Parathyroid adenoma (tissue), 2 donors: ENCODE measurements around the gene XPO5.
"Not testable (repeated sequence)": the region's sequence is repeated elsewhere in the genome, so short reads cannot be mapped to it uniquely, and the experiment has no call there.

Experiments used
- H2AFZ ChIP-seq: fragments of 300-600 bp; sonication (generic); one replicate; pipeline ENCODE4 v1.7.0; 2017; ENCODE audit warnings: antibody characterized with exemption, mild to moderate bottlenecking
- H3K27ac ChIP-seq: fragments of 300-600 bp; sonication (generic); one replicate; pipeline ENCODE4 v1.7.0; 2017
- H3K27me3 ChIP-seq: fragments of 300-600 bp; sonication (generic); one replicate; pipeline ENCODE4 v1.7.0; 2017; ENCODE audit warnings: low read length; ENCODE audit not compliant: control insufficient read depth, insufficient read depth
- H3K36me3 ChIP-seq: fragments of 300-600 bp; sonication (generic); one replicate; pipeline ENCODE4 v1.7.0; 2017; ENCODE audit warnings: low read length; ENCODE audit not compliant: control insufficient read depth, insufficient read depth
- H3K4me1 ChIP-seq: fragments of 300-600 bp; sonication (generic); one replicate; pipeline ENCODE4 v1.7.0; 2017; ENCODE audit warnings: control low read depth
- H3K4me2 ChIP-seq: fragments of 300-600 bp; sonication (generic); one replicate; pipeline ENCODE4 v1.7.0; 2017; ENCODE audit warnings: low read length
- H3K4me3 ChIP-seq: fragments of 300-600 bp; sonication (generic); one replicate; pipeline ENCODE4 v1.7.0; 2017; ENCODE audit warnings: low read depth, low read length
- H3K79me2 ChIP-seq: fragments of 300-600 bp; sonication (generic); one replicate; pipeline ENCODE4 v1.7.0; 2017; ENCODE audit warnings: control low read depth
- H3K9ac ChIP-seq: fragments of 300-600 bp; sonication (generic); one replicate; pipeline ENCODE4 v1.7.0; 2017; ENCODE audit warnings: mild to moderate bottlenecking
- H3K9me3 ChIP-seq: fragments of 300-600 bp; sonication (generic); one replicate; pipeline ENCODE4 v1.7.0; 2017; ENCODE audit warnings: low read length; ENCODE audit not compliant: control insufficient read depth
- CTCF ChIP-seq: fragments of 300-600 bp; sonication (generic); IDR thresholded peaks from one replicate; pipeline ENCODE4 v1.7.0; 2017; ENCODE audit warnings: antibody characterized with exemption, mild to moderate bottlenecking
- donor health status: primary hyperparathyroidism.

XPO5 gene

GRCh38 chr6:43547222-43547621 is 28.6 kb downstream of the XPO5 start:
- Histone ChIP-seq H3K79me2 (no peaks in the 10 kb centered on the region), H3K27me3 (no peaks in the 10 kb centered on the region), H3K9me3 (no peaks in the 10 kb centered on the region), H3K9ac (no peak overlapping the region), H2AFZ (no peak overlapping the region), H3K27ac (no peak overlapping the region), H3K4me3 (no peak overlapping the region), H3K4me1 (no peaks in the 10 kb centered on the region), H3K4me2 (no peak overlapping the region), H3K36me3 (no peaks in the 10 kb centered on the region)
- TF ChIP-seq CTCF, result no peak

GRCh38 chr6:43544461-43544860 is 31.4 kb downstream of the XPO5 start:
- Histone ChIP-seq H3K9ac (no peak overlapping the region), H3K79me2 (no peaks in the 10 kb centered on the region), H3K27me3 (no peaks in the 10 kb centered on the region), H3K27ac (no peak overlapping the region), H2AFZ (no peak overlapping the region), H3K36me3 (no peaks in the 10 kb centered on the region), H3K4me1 (no peaks in the 10 kb centered on the region), H3K4me2 (no peak overlapping the region), H3K9me3 (no peaks in the 10 kb centered on the region), H3K4me3 (no peak overlapping the region)
- no peak for TF ChIP-seq CTCF

GRCh38 chr6:43541774-43542471 is 33.9 kb downstream of the XPO5 start:
- H3K4me3 ChIP-seq, result no peak overlapping the region
- H3K9me3 ChIP-seq, result no peaks in the 10 kb centered on the region
- H3K36me3 ChIP-seq, result no peaks in the 10 kb centered on the region
- H3K27me3 ChIP-seq, result no peaks in the 10 kb centered on the region
- H2AFZ ChIP-seq, result no peak overlapping the region
- no peaks in the 10 kb centered on the region for H3K4me1 ChIP-seq
- TF ChIP-seq CTCF, result no peak
- no peak overlapping the region for H3K9ac ChIP-seq
- no peak overlapping the region for H3K27ac ChIP-seq
- no peaks in the 10 kb centered on the region for H3K79me2 ChIP-seq
- H3K4me2 ChIP-seq, result no peak overlapping the region

DNA sequence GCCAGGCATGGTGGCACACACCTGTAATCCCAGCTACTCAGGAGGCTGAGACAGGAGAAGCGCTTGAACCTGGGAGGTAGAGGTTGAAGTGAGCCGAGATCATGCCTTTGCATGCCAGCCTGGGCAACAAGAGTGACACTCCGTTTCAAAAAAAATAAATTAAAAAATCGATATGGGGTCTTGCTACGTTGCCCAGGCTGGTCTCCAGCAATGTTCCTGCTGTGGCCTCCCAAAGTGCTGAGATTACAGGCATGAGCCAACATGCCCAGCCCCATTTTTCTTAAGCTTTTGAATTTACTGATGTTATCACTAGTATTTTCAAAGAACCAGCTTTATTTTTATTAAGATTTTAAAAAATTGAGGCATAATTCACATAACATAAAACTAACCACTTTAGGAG is 35.3 kb downstream of the XPO5 start:
- Histone ChIP-seq H3K27me3 (no peaks in the 10 kb centered on the region), H3K4me2 (no peak overlapping the region), H3K79me2 (no peaks in the 10 kb centered on the region), H3K4me1 (no peaks in the 10 kb centered on the region), H3K9ac (no peak overlapping the region), H3K4me3 (no peak overlapping the region), H3K36me3 (no peaks in the 10 kb centered on the region), H3K9me3 (no peaks in the 10 kb centered on the region), H2AFZ (no peak overlapping the region), H3K27ac (no peak overlapping the region)
- no peak for TF ChIP-seq CTCF

GRCh38 chr6:43539409-43539808 is 36.4 kb downstream of the XPO5 start:
- not testable (repeated sequence) for H3K4me2 ChIP-seq, H3K9ac ChIP-seq, H3K36me3 ChIP-seq, H3K9me3 ChIP-seq, H2AFZ ChIP-seq, H3K27ac ChIP-seq, H3K4me1 ChIP-seq, H3K4me3 ChIP-seq, H3K27me3 ChIP-seq, H3K79me2 ChIP-seq

- not testable (repeated sequence) for H3K4me3 ChIP-seq, H3K79me2 ChIP-seq, H3K4me1 ChIP-seq, H3K9me3 ChIP-seq, H3K36me3 ChIP-seq, H3K9ac ChIP-seq, H3K4me2 ChIP-seq, H3K27ac ChIP-seq, H2AFZ ChIP-seq, H3K27me3 ChIP-seq
Measured at GRCh38 chr6:43538986-43539385, 36.9 kb downstream of the XPO5 start.
